GM19455 (cell line): ENCODE measurements around the gene HOXA4.

Experiments
- ATAC-seq: cut with Tn5 transposase; IDR thresholded peaks from one replicate; pipeline ENCODE4 v1.9.1; 2021; ENCODE audit not compliant: unreplicated experiment

HOXA4 gene

GRCh38 chr7:27147199-27148030, 16.9 kb upstream of the HOXA4 start, which contains the start of gene HOXA6:
Gene HOXA6 (minus strand): TSS chr7:27147774. CDS start chr7:27147749, 25 bp downstream.
- ATAC-seq: no peak

GRCh38 chr7:27146491-27147198, 16.1 kb upstream of the HOXA4 start:
- ATAC-seq: no peak

- no peak for ATAC-seq
These were observed 15.4 kb upstream of the HOXA4 start for GRCh38 chr7:27145914-27146412.

DNA sequence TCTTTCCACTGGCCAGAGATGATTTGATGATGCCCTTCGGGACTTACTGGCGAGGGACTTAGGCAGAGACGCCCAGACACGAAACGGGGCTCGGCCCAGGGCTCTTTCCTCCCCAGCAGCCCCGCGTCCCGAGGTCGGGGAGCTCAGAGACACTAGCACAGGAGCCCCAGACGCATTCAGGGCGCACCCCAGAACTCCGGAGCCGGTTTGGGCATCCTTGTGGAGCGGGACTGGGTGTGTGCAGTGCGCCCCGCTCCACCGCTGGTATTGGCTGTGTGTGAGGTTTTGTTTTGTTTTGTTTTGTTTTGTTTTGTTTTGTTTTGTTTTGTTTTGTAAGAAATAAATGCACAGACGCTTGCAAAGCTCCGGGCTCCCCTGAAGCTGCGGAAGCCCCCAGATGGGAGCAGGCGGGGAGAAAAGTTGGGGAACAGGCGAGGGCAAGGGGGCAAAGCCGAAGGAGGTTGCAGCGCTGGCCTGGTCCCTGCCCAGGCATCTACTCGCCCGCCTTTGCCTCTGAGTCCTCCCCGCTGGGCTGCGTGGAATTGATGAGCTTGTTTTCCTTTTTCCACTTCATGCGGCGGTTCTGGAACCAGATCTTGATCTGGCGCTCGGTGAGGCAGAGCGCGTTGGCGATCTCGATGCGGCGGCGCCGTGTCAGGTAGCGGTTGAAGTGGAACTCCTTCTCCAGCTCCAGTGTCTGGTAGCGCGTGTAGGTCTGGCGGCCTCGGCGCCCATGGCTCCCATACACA, 14.8 kb upstream of the HOXA4 start:
- ATAC-seq: no peak

DNA sequence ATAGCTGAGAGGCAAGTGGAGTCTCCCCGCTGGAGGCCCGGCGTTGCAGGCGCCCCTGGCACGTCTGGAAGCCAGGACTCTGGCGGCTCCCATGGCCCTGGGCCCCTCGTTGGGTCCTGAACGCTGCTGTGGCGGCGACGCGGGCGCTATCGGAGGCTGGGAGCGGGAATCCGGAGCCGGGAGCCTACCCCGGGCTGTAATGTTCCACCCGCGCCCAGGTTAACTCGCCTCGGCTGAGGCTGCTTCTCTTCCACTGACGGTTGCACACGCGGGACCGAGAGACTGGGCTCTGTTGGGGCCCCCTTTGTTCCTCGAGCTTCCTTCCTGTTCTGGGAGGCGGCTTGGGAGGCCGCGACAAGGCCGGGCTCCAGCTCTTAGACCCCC, 14.2 kb upstream of the HOXA4 start:
- no peak for ATAC-seq

DNA sequence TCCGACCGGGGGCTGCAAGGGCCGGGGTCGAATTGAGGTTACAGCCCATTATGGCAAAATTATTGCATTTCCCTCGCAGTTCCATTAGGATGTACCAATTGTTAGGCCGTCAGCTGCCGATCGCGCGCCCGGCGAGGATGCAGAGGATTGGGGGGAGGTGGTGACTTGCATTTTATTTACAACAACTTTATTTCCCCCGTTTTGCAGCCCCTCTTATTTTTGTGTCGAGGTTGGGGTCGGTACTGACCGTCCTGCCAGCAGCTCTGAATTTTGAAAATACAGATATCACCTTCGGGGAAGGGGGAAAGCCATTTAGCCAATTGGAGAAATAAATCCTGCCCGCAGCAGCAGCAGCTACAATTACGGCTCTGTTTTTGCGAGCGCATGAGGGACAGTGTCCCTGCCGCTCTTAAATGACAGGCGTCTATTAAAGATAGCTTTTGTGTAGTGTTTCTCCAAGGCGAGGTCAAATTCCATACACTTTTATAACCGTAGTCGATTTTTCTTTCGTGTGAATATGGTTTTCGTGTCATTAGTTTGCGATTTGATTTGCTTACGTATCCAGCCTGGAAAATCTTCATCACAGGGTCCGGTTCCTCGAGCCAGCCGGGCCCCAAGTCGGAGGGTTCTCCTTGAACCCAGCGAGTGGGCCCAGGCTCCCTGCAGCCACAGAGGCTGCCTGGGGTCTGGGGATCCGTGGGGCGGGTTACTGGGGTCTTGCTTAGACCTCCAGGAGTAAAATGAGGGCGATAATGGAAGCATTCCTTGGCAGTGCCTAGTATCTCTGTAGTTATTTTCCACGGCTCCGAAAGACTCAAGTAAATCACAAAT, 13.6 kb upstream of the HOXA4 start:
- ATAC-seq: no peak

DNA sequence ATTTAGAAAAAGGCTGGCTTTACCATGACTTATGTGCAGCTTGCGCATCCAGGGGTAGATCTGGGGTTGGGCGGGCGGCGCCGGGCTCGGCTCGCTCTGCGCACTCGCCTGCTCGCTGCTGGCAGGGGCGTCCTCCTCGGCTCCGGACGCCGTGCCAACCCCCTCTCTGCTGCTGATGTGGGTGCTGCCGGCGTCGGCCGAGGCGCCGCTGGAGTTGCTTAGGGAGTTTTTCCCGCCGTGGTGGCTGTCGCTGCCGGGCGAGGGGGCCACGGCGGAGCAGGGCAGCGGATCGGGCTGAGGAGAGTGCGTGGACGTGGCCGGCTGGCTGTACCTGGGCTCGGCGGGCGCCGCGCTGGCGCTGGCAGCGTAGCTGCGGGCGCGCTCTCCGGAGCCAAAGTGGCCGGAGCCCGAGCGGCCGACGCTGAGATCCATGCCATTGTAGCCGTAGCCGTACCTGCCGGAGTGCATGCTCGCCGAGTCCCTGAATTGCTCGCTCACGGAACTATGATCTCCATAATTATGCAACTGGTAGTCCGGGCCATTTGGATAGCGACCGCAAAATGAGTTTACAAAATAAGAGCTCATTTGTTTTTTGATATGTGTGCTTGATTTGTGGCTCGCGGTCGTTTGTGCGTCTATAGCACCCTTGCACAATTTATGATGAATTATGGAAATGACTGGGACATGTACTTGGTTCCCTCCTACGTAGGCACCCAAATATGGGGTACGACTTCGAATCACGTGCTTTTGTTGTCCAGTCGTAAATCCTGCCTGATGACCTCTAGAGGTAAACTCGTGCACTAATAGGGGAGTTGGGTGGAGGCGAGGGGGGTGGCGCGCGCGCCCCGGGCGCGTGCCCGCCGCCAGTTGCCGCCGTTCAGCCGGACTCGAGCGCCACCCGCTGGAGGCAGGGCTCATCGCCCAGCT, 12.7 kb upstream of the HOXA4 start, which contains the start of gene HOXA5:
HOXA5 (minus strand) TSS at position 659 of the 927 bp plus-strand sequence; CDS start at position 585, 74 bp downstream.
- no peak for ATAC-seq

- ATAC-seq: no peak
These were observed 12.0 kb upstream of the HOXA4 start for GRCh38 chr7:27142580-27143022.

GRCh38 chr7:27141923-27142579, 11.5 kb upstream of the HOXA4 start:
- no peak for ATAC-seq

DNA sequence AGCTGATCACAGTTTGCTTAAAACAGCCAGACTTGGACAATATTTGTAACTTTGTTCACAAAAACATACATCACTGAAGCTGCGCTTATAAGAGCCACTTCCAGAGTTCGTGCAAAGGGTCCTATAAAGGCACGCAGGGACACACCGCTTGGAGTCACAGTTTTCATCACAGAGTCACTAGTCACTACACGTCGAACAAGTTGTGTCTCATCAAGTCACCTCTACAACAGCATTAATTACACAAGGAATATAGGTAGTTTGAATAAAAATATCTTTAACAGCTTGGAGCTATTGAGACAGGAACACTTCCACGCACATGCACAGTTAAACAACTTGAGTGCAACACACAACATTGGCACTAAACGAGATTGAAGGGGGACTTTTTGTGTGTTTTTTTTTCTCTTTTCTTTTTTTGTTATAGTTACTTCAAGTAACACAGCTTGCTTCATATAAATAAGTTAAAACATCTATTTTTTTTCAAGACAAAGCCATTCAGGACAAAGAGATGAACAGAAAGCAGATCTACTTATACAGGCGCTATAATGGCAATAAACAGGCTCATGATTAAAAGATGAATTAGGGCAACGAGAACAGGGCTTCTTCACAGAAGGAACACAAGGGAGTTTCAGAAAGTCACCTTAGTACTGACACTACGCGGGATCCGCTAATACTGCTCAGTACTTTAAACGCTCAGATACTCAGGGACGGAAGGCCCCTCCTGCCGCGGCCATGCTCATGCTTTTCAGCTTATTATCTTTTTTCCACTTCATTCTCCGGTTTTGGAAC, 10.8 kb upstream of the HOXA4 start:
- ATAC-seq: no peak

DNA sequence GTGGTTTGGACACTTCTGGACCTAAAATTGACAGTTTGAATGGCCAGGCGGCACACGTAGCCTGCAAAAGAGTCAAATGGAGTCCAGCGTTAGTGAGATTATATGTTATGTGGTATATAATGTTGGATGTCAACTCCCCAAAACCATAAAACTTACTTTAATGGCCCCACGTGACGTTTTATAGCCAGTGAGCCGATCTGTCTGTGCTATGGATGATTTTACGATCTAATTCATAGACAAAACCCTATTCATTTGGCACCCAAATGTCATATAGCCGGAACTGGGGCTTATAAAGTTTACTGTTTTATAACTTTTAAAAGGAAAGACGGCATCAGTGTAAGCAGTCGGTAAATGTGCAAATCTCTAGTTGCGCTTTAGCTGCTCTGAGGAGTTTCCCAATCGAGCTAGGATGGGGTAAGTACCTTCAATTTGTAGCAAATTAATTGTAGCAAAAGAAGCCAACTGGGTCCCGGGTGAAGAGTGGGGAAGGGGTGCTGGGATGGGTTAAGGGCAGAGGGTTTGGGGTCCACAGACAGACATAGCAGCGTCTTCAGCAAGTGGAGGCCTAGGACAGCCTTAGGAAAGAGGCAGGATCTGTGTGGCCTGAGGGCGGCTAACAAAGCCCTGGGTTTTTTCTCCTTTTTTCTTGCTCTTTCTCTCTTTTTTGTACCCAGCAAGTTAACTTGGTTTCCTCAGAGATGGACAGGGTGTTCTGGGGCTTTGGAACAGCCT, 9.7 kb upstream of the HOXA4 start:
- ATAC-seq: no peak

- ATAC-seq: no peak
These were observed 9.0 kb upstream of the HOXA4 start for GRCh38 chr7:27139334-27140125.

- ATAC-seq: no peak
These were observed 8.4 kb upstream of the HOXA4 start for GRCh38 chr7:27138985-27139333.

DNA sequence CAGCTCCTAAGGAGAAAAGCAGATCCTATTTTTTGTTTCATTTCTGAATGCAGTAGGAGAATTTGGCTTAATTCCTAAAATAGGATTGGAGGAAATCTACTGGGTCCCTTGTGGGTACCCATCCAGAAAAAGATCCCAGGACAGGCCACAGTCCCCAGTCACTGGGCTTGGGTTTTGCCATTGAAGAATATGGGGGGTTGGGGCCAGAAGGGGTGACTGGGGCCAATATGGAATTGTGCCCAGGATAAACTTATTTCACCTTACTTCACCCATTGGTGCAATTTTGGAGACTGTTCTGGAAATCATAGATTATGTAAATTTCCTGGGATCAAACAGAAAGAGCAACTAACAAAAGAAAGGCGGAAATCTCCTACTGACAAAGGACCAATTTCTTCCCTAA, 7.9 kb upstream of the HOXA4 start:
- ATAC-seq: no peak

GRCh38 chr7:27137640-27138315, 7.2 kb upstream of the HOXA4 start:
- no peak for ATAC-seq

DNA sequence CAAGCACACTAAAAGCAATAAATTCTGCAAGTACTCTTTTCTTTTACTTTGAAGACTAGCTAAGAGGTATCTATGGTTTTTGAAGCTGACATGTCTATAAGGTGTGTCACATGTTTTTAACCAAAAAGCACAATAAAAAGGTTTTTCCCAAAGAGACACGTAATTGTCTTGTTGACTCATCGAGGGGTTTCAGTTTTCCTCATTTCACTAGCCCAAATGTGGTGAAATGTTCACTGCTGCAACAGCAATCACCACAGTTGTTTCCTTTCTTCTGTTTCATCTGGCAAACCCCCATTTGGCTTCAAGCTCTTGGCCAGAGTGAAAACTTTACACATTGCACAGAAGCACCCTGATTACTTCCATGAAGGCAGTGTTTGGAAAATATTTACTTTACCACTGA, 3.8 kb upstream of the HOXA4 start:
- no peak for ATAC-seq
